Keratinocyte (primary cell): ENCODE data around the gene SLC12A8. TPM values are rescaled to one million over a fixed set of nuclear protein-coding genes. Genes with fewer than 3 reads are reported as not detected.

ENCODE experiments used
- DNase-seq: peaks from one replicate; pipeline ENCODE4 v3.0.0-alpha.2; 2011; ENCODE audit warnings: low read depth, missing footprints, low spot score
- FAIRE-seq: peaks from 2 replicates; lab custom pipeline; 2011; peaks lifted over from hg19 to GRCh38; lab: Jason Lieb, UNC
- H2AFZ ChIP-seq: 2 replicates; pipeline ENCODE4 v1.6.0; 2012; ENCODE audit warnings: low read length, control low read depth, inconsistent platforms; ENCODE audit not compliant: control insufficient read depth
- H3K27ac ChIP-seq: 2 replicates; pipeline ENCODE4 v1.5.1; 2011; ENCODE audit warnings: low read length; ENCODE audit not compliant: control insufficient read depth, insufficient read depth
- H3K27me3 ChIP-seq: 3 replicates; pipeline ENCODE4 v1.6.0; 2011; ENCODE audit warnings: low read length; ENCODE audit not compliant: control insufficient read depth, insufficient read depth; ENCODE audit errors: extremely low read depth
- H3K36me3 ChIP-seq, 2 experiments: 2 replicates in 1 of 2; 3 replicates in 1 of 2; pipeline ENCODE4 v1.5.1; 2011; ENCODE audit warnings: low read length in 2 of 2, mild to moderate bottlenecking in 1 of 2; ENCODE audit not compliant: control insufficient read depth in 2 of 2, insufficient read depth in 2 of 2; ENCODE audit errors: extremely low read depth in 1 of 2
- H3K4me1 ChIP-seq: 3 replicates; pipeline ENCODE4 v1.5.1; 2011; ENCODE audit warnings: low read length; ENCODE audit not compliant: control insufficient read depth, insufficient read depth; ENCODE audit errors: extremely low read depth
- H3K4me2 ChIP-seq: 3 replicates; pipeline ENCODE4 v1.6.0; 2011; ENCODE audit warnings: low read depth, low read length; ENCODE audit not compliant: control insufficient read depth, insufficient read depth; ENCODE audit errors: extremely low read depth
- H3K4me3 ChIP-seq, 3 experiments: fragments of 200-600 bp in 1 of 3; sonication (generic) in 1 of 3; 2 replicates in 2 of 3; 3 replicates in 1 of 3; pipeline ENCODE4 v1.5.1; 2011 to 2016; ENCODE audit warnings: low read length in 3 of 3, mild to moderate bottlenecking in 3 of 3, control low read depth in 2 of 3, inconsistent platforms in 1 of 3, low read depth in 1 of 3, mixed read lengths in 1 of 3, mixed run types in 1 of 3, moderate library complexity in 1 of 3; ENCODE audit not compliant: control insufficient read depth in 2 of 3, insufficient read depth in 2 of 3; ENCODE audit errors: extremely low read depth in 1 of 3
- H3K79me2 ChIP-seq: 2 replicates; pipeline ENCODE4 v1.6.0; 2012; ENCODE audit warnings: low read length; ENCODE audit not compliant: control insufficient read depth, insufficient read depth
- H3K9ac ChIP-seq: 3 replicates; pipeline ENCODE4 v1.6.0; 2011; ENCODE audit warnings: low read length; ENCODE audit not compliant: control insufficient read depth, insufficient read depth; ENCODE audit errors: extremely low read depth
- H3K9me1 ChIP-seq: 3 replicates; pipeline ENCODE4 v1.6.0; 2011; ENCODE audit warnings: low read length; ENCODE audit not compliant: control insufficient read depth, insufficient read depth; ENCODE audit errors: extremely low read depth
- H3K9me3 ChIP-seq: 2 replicates; pipeline ENCODE4 v1.5.1; 2012; ENCODE audit warnings: low read depth, low read length; ENCODE audit not compliant: control insufficient read depth
- H4K20me1 ChIP-seq: 3 replicates; pipeline ENCODE4 v1.6.0; 2011; ENCODE audit warnings: low read length; ENCODE audit not compliant: control insufficient read depth, insufficient read depth; ENCODE audit errors: extremely low read depth
- CTCF ChIP-seq, 3 experiments: IDR thresholded peaks in 1 of 3; conservative IDR thresholded peaks in 1 of 3; optimal IDR thresholded peaks in 1 of 3; 2 replicates in 2 of 3; 3 replicates in 1 of 3; pipeline versions ENCODE3 to v1.5.1; 2011; ENCODE audit warnings: low read length in 3 of 3, mild to moderate bottlenecking in 3 of 3, moderate library complexity in 2 of 3, control low read depth in 1 of 3, inconsistent platforms in 1 of 3; ENCODE audit not compliant: insufficient read depth in 2 of 3; ENCODE audit errors: extremely low read depth in 1 of 3
- EZH2 ChIP-seq: IDR thresholded peaks from one replicate; pipeline ENCODE4 v1.6.1; 2012; ENCODE audit warnings: inconsistent platforms, mild to moderate bottlenecking, low read length, moderate library complexity
- dilution Hi-C: fragments of 300-500 bp; cut with MboI; formaldehyde crosslinking; loops from one replicate; pipeline ENCODE4 v1.7.0; 2020; ENCODE audit warnings: low sequenced_read_pairs; ENCODE audit not compliant: extremely low pct_ligation_motif_present
- polyA plus RNA-seq, 5 experiments: library from polyadenylated mRNA; depleted of rRNA in 3 of 5; stranded (reverse) in 3 of 5; stranded (forward) in 1 of 5; unstranded in 1 of 5; fragments of >200 nt; gene quantifications; 1 replicate in 1 of 5; 2 replicates in 3 of 5; 3 replicates in 1 of 5; pipeline versions ENCODE4 v1.2.1 to v1.2.3, GENCODE V29; 2011 to 2012; ENCODE audit warnings: missing spikeins in 2 of 5, low read depth in 1 of 5, low replicate concordance in 1 of 5

The SLC12A8 gene
- polyA plus RNA-seq, 1 donor (not counting 4 experiments of a cell fraction or from before 2014, with no cell fraction given) = 6.9 TPM

DNA sequence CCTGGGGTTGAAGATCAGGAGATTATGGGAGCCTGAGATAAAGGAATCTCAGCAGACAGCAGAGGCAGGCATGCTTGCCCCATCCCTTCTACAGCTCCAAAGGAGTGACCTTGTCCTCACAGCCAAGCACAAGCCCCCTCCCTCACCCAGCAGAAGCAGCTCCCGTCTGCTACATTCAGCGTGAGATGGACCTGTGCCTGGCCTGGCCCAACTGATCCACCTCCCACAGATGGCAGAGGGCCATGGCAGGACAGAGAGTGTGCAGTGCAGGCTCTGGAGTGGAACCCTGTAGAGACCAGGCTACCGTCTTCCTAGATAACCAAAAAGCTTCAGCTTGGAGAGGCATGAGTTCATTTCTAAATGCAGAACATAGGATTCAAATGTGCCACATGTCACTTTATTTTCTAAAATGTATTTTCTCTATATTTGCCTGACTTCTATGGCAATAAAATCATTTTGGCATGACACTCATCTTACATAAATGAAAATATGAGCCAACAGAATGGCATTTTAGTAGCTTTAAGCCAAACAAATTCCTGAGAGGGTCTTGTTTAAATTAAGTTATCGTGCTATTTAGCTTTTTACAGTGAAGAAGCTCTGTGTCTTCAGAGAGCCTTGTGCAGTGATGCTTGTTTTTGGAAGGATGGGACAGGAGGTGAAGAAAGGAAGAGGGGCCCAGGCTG is 43.7 kb downstream of the SLC12A8 start:
- Histone ChIP-seq H3K27me3 (no peaks in the 10 kb centered on the region), H3K36me3 (peaks cover 0 to 6% of the 10 kb centered on the region in 2 experiments), H3K79me2 (no peaks in the 10 kb centered on the region), H3K9me1 (no peaks in the 10 kb centered on the region), H3K4me3 (no peak overlapping the region), H2AFZ (no peak overlapping the region), H4K20me1 (no peaks in the 10 kb centered on the region), H3K4me2 (no peak overlapping the region), H3K9me3 (no peaks in the 10 kb centered on the region), H3K27ac (no peak overlapping the region), H3K9ac (no peak overlapping the region), H3K4me1 (peaks cover 2% of the 10 kb centered on the region)
- DNase-seq (no peak), FAIRE-seq (no peak)
- TF ChIP-seq EZH2 = no peak
- TF ChIP-seq CTCF (optimal IDR thresholded peaks at IDR 0.05 in 1 of 3, IDR thresholded peaks at IDR 0.05 in 1 of 3, conservative IDR thresholded peaks at IDR 0.05 in 1 of 3; ENCODE audit: extremely low read depth in 1 of 3, insufficient read depth in 2 of 3, low read length in 3 of 3) = no peak
- dilution Hi-C loops = no loop called here

DNA sequence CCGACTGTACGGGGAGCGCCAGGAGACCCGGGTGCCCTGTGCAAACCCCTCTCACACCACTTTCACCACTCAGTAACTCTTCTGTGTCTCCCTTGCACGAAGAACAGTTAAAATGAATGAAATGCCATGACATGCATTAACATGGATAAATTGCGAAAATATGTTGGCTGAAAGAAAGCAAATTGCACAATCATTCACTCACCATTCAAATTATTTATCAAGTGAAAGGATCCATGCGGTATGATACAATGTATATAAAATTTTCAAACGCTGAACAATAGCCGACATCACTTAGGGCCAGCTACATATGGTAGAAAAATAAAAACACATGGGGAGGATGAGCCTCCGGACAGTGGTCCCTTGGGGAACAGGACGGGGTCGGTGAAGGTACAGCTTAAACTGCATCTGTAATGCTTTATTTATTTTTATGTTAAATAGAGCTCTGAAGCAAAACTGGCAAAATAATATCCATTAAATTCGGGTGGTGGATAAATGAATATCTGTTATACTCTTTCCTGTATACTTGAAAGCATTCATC is 45.9 kb downstream of the SLC12A8 start:
- dilution Hi-C loops = no loop called here
- H3K79me2 ChIP-seq = no peaks in the 10 kb centered on the region
- no peaks in the 10 kb centered on the region for H3K9me3 ChIP-seq
- H2AFZ ChIP-seq = no peak overlapping the region
- H3K4me2 ChIP-seq = no peak overlapping the region
- H3K9me1 ChIP-seq = no peaks in the 10 kb centered on the region
- no peaks in the 10 kb centered on the region for H3K27me3 ChIP-seq
- no peaks in the 10 kb centered on the region for H4K20me1 ChIP-seq
- H3K4me3 ChIP-seq = no peak overlapping the region
- no peak overlapping the region for H3K27ac ChIP-seq
- no peak for FAIRE-seq
- TF ChIP-seq CTCF (optimal IDR thresholded peaks at IDR 0.05 in 1 of 3, IDR thresholded peaks at IDR 0.05 in 1 of 3, conservative IDR thresholded peaks at IDR 0.05 in 1 of 3; ENCODE audit: extremely low read depth in 1 of 3, insufficient read depth in 2 of 3, low read length in 3 of 3) (no peak), EZH2 (no peak)
- peaks cover 9% of the 10 kb centered on the region for H3K4me1 ChIP-seq
- no peak overlapping the region for H3K9ac ChIP-seq
- peaks cover 0 to 6% of the 10 kb centered on the region in 2 experiments for H3K36me3 ChIP-seq
- DNase-seq = no peak
